H1 (cell line): ENCODE measurements around the gene FGD5. TPM values are rescaled to one million over a fixed set of nuclear protein-coding genes. Genes with fewer than 3 reads are reported as not detected.

Experiments
- CTCF ChIA-PET: fragments of 300-600 bp; sonication (Branson Sonifier 250); formaldehyde crosslinking; loops from one replicate; lab custom pipeline; 2021; ENCODE audit not compliant: partially characterized antibody; lab: Charles Lee
- POLR2A ChIA-PET: fragments of 300-600 bp; sonication (Branson Sonifier 250); formaldehyde crosslinking; loops from one replicate; lab custom pipeline; 2021; ENCODE audit warnings: inconsistent platforms; ENCODE audit not compliant: partially characterized antibody; lab: Charles Lee
- DNase-seq, 2 experiments: peaks; one replicate each; pipeline versions ENCODE4 v3.0.0 to v3.0.0-alpha.2; 2010 to 2022; ENCODE audit warnings: low spot score in 2 of 2, low read depth in 1 of 2, mixed read lengths in 1 of 2
- FAIRE-seq: peaks from 2 replicates; lab custom pipeline; 2011; peaks lifted over from hg19 to GRCh38; lab: Jason Lieb, UNC
- H2AFZ ChIP-seq: 2 replicates; pipeline ENCODE4 v1.8.1; 2012; ENCODE audit warnings: low read length, inconsistent platforms
- H2AK5ac ChIP-seq: 2 replicates; pipeline ENCODE4 v1.6.1; 2013; ENCODE audit warnings: low read depth, low read length
- H2BK120ac ChIP-seq: replicated peaks from 2 replicates; pipeline ENCODE3; 2013; ENCODE audit warnings: low read depth, low read length, inconsistent platforms
- H2BK12ac ChIP-seq: 2 replicates; pipeline ENCODE4 v1.6.1; 2013; ENCODE audit warnings: low read depth, low read length
- H2BK15ac ChIP-seq: 2 replicates; pipeline ENCODE4 v1.6.1; 2013; ENCODE audit warnings: low read length
- H2BK20ac ChIP-seq: 2 replicates; pipeline ENCODE4 v1.6.1; 2013; ENCODE audit warnings: low read length
- H2BK5ac ChIP-seq: 2 replicates; pipeline ENCODE4 v1.6.1; 2013; ENCODE audit warnings: low read depth, low read length
- H3K14ac ChIP-seq: 2 replicates; pipeline ENCODE4 v1.6.1; 2013; ENCODE audit warnings: inconsistent platforms; ENCODE audit not compliant: insufficient read length
- H3K18ac ChIP-seq: 2 replicates; pipeline ENCODE4 v1.6.1; 2013; ENCODE audit warnings: low read length; ENCODE audit errors: extremely low read depth
- H3K23ac ChIP-seq: 2 replicates; pipeline ENCODE4 v1.6.1; 2013; ENCODE audit warnings: inconsistent platforms; ENCODE audit not compliant: insufficient read length
- H3K23me2 ChIP-seq: 2 replicates; pipeline ENCODE4 v1.6.1; 2013; ENCODE audit warnings: low read depth, low read length
- H3K27ac ChIP-seq: 2 replicates; pipeline ENCODE4 v1.6.1; 2011; ENCODE audit warnings: low read depth, low read length, inconsistent platforms
- H3K27me3 ChIP-seq, 4 experiments: replicated peaks in 1 of 4; 1 replicate in 1 of 4; 2 replicates in 3 of 4; pipeline versions ENCODE4 v1.6.1 to v1.8.1; 2011 to 2013; ENCODE audit warnings: low read length in 3 of 4, mild to moderate bottlenecking in 3 of 4, inconsistent platforms in 2 of 4, mixed read lengths in 2 of 4, moderate library complexity in 1 of 4; ENCODE audit not compliant: control insufficient read depth in 3 of 4, insufficient read depth in 3 of 4; ENCODE audit errors: extremely low read depth in 1 of 4
- H3K36me3 ChIP-seq, 4 experiments: 2 replicates each; pipeline versions ENCODE4 v1.6.1 to v1.8.1; 2011 to 2013; ENCODE audit warnings: mild to moderate bottlenecking in 4 of 4, low read length in 3 of 4, moderate library complexity in 2 of 4, control low read depth in 1 of 4, inconsistent platforms in 1 of 4; ENCODE audit not compliant: insufficient read depth in 4 of 4, control insufficient read depth in 2 of 4
- H3K4ac ChIP-seq: replicated peaks from 2 replicates; pipeline ENCODE3; 2013; ENCODE audit warnings: low read length, low read depth, mixed read lengths, inconsistent platforms; ENCODE audit not compliant: insufficient read length
- H3K4me1 ChIP-seq, 4 experiments: replicated peaks in 1 of 4; 1 replicate in 1 of 4; 2 replicates in 3 of 4; pipeline versions ENCODE4 v1.6.1 to v1.8.1; 2011 to 2013; ENCODE audit warnings: low read length in 3 of 4, inconsistent platforms in 2 of 4, mixed read lengths in 1 of 4; ENCODE audit not compliant: insufficient read depth in 4 of 4, control insufficient read depth in 3 of 4
- H3K4me2 ChIP-seq, 2 experiments: 2 replicates each; pipeline versions ENCODE4 v1.6.1 to v1.8.1; 2011 to 2013; ENCODE audit warnings: low read depth in 2 of 2, low read length in 2 of 2, control low read depth in 1 of 2, inconsistent platforms in 1 of 2, mild to moderate bottlenecking in 1 of 2; ENCODE audit not compliant: insufficient read depth in 1 of 2
- H3K4me3 ChIP-seq, 4 experiments: fragments of 200-600, 300-600 bp in 1 of 4; sonication (generic), shearing (Covaris generic), sonication (Bioruptor Twin) in 1 of 4; 2 replicates each; pipeline versions ENCODE4 v1.5.1 to v1.8.1; 2011 to 2016; ENCODE audit warnings: low read length in 4 of 4, low read depth in 3 of 4, control low read depth in 2 of 4, inconsistent platforms in 2 of 4, mild to moderate bottlenecking in 2 of 4, mixed read lengths in 1 of 4, moderate library complexity in 1 of 4; ENCODE audit not compliant: insufficient read depth in 2 of 4; ENCODE audit errors: extremely low read depth in 1 of 4
- H3K56ac ChIP-seq: replicated peaks from 2 replicates; pipeline ENCODE3; 2013; ENCODE audit warnings: low read depth, mild to moderate bottlenecking, mixed read lengths, low read length, inconsistent platforms; ENCODE audit not compliant: insufficient read length
- H3K79me1 ChIP-seq: 2 replicates; pipeline ENCODE4 v1.6.1; 2013; ENCODE audit warnings: low read depth, low read length, control low read depth
- H3K79me2 ChIP-seq, 2 experiments: 2 replicates each; pipeline versions ENCODE4 v1.6.1 to v1.8.1; 2012 to 2013; ENCODE audit warnings: low read length in 2 of 2, mild to moderate bottlenecking in 2 of 2, inconsistent platforms in 1 of 2; ENCODE audit not compliant: insufficient read depth in 2 of 2, control insufficient read depth in 1 of 2
- H3K9ac ChIP-seq, 4 experiments: replicated peaks in 1 of 4; 1 replicate in 1 of 4; 2 replicates in 3 of 4; pipeline versions ENCODE4 v1.6.1 to v1.8.1; 2011 to 2013; ENCODE audit warnings: low read depth in 3 of 4, low read length in 3 of 4, control low read depth in 2 of 4, mild to moderate bottlenecking in 2 of 4, moderate library complexity in 2 of 4, inconsistent platforms in 1 of 4; ENCODE audit errors: extremely low read depth in 1 of 4
- H3K9me3 ChIP-seq, 2 experiments: 2 replicates each; pipeline versions ENCODE4 v1.6.1 to v1.8.1; 2012 to 2013; ENCODE audit warnings: mild to moderate bottlenecking in 2 of 2, moderate library complexity in 2 of 2, control low read depth in 1 of 2, inconsistent platforms in 1 of 2, low read depth in 1 of 2, low read length in 1 of 2, mixed read lengths in 1 of 2; ENCODE audit not compliant: insufficient read depth in 2 of 2
- H4K20me1 ChIP-seq, 2 experiments: replicated peaks in 1 of 2; 2 replicates each; pipeline versions ENCODE3 to v1.8.1; 2011 to 2013; ENCODE audit warnings: inconsistent platforms in 2 of 2, low read length in 2 of 2, mild to moderate bottlenecking in 1 of 2; ENCODE audit not compliant: insufficient read depth in 2 of 2, control insufficient read depth in 1 of 2
- H4K5ac ChIP-seq: 2 replicates; pipeline ENCODE4 v1.6.1; 2013; ENCODE audit warnings: low read length, low read depth, mixed read lengths, inconsistent platforms; ENCODE audit not compliant: insufficient read length
- H4K8ac ChIP-seq: 2 replicates; pipeline ENCODE4 v1.8.0; 2013; ENCODE audit warnings: mild to moderate bottlenecking, moderate library complexity, low read length, inconsistent platforms; ENCODE audit not compliant: insufficient read depth; ENCODE audit errors: extremely low read depth
- H4K91ac ChIP-seq: replicated peaks from 2 replicates; pipeline ENCODE3; 2013; ENCODE audit warnings: low read length, mixed read lengths, inconsistent platforms; ENCODE audit not compliant: insufficient read length
- BCL11A ChIP-seq, 2 experiments: IDR thresholded peaks; one replicate each; pipeline ENCODE4 v1.6.1; 2011; ENCODE audit warnings: low read depth in 2 of 2, low read length in 2 of 2, mild to moderate bottlenecking in 2 of 2
- EP300 ChIP-seq, 2 experiments: IDR thresholded peaks; 1 replicate in 1 of 2; 2 replicates in 1 of 2; pipeline ENCODE4 v1.6.1; 2011 to 2012; ENCODE audit warnings: low read depth in 2 of 2, low read length in 2 of 2, mild to moderate bottlenecking in 2 of 2, borderline replicate concordance in 1 of 2, inconsistent platforms in 1 of 2, moderate library complexity in 1 of 2
- HDAC6 ChIP-seq: IDR thresholded peaks from one replicate; pipeline ENCODE4 v1.7.1; 2012; ENCODE audit warnings: low read depth, mild to moderate bottlenecking, inconsistent platforms, low read length, moderate library complexity
- PHF8 ChIP-seq: fragments of 200-600 bp; sonication (generic); conservative IDR thresholded peaks from 2 replicates; pipeline ENCODE4 v1.7.1; 2012; ENCODE audit warnings: low read depth, mild to moderate bottlenecking, inconsistent platforms, low read length, moderate library complexity
- SIX5 ChIP-seq: IDR thresholded peaks from 2 replicates; pipeline ENCODE4 v1.6.1; 2011; ENCODE audit warnings: mild to moderate bottlenecking, low read depth, low read length
- SP2 ChIP-seq: IDR thresholded peaks from 2 replicates; pipeline ENCODE4 v1.6.1; 2012; ENCODE audit warnings: mild to moderate bottlenecking, low read length, inconsistent platforms
- SRF ChIP-seq: IDR thresholded peaks from 2 replicates; pipeline ENCODE4 v1.6.1; 2011; ENCODE audit warnings: mild to moderate bottlenecking, low read depth, low read length, moderate library complexity
- YY1 ChIP-seq: IDR thresholded peaks from 2 replicates; pipeline ENCODE4 v1.6.1; 2011; ENCODE audit warnings: low read depth, mild to moderate bottlenecking, low read length
- WGBS, 2 experiments: shearing (Covaris generic) in 1 of 2; methylation state at CpG; one replicate each; pipeline versions ENCODE4 v1.1.6 to v1.1.7; 2013 to 2015; ENCODE audit warnings: low lambda C conversion rate in 2 of 2, mixed read lengths in 2 of 2, inconsistent platforms in 1 of 2, low coverage in 1 of 2, missing lambda C conversion rate in 1 of 2; ENCODE audit not compliant: insufficient replicate concordance in 2 of 2, insufficient coverage in 1 of 2, insufficient read length in 1 of 2; ENCODE audit errors: extremely low coverage in 1 of 2, missing lambda C conversion rate in 1 of 2; 5-methylcytosine and 5-hydroxymethylcytosine counted together
- polyA plus RNA-seq, 7 experiments: library from polyadenylated mRNA; depleted of rRNA in 3 of 7; stranded (reverse) in 5 of 7; unstranded in 2 of 7; fragments of >200 nt in 5 of 7; fragments of 200-250 nt in 2 of 7; gene quantifications; 1 replicate in 5 of 7; 2 replicates in 1 of 7; 4 replicates in 1 of 7; pipeline versions ENCODE4 v1.2.1 to v1.2.3, GENCODE V29; 2011 to 2013; ENCODE audit warnings: missing spikeins in 2 of 7, mixed read lengths in 2 of 7
- total RNA-seq: library from RNA; stranded (reverse); fragmentation: NEBNext Ultra II Directional; extraction: Animal tissue kit (Norgen Biotek cat#: 25700); gene quantifications from 2 replicates; pipeline ENCODE4 v1.2.1, GENCODE V29; 2021

Gene FGD5
- total and polyA plus RNA-seq, 2 of the 8 experiments (the other 6 are each of a cell fraction or from before 2014, with no cell fraction given): 4.7 to 14.3 TPM

DNA sequence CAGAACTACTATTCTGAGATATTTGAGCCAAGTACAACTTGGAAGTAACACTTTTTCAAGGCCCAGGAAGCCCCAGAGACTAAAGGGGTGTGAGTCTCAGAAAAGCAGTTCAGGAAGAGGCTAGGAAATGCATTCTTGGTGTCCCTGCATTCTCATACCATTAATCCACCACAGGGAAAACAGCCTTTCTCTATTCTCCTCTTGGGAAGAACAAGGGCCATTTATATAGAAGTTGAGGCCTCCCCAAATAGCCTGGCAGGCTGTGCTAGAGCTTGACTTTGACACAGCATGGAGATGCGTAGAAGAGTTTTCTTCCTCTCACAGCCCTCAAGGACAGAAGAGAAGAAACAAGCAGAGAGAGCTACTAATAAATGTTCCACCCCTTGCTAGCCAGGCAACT is 123.1 kb downstream of the FGD5 start:
- Histone ChIP-seq H2BK20ac (no peak overlapping the region), H3K9me3 (no peaks in the 10 kb centered on the region), H2AFZ (no peak overlapping the region), H2BK120ac (no peak overlapping the region), H3K56ac (no peak overlapping the region), H2BK15ac (no peak overlapping the region), H2BK12ac (no peak overlapping the region), H3K4me1 (peaks cover 0 to 4% (median 3%) of the 10 kb centered on the region in 4 experiments; a peak in 1 of 7 replicates), H3K23ac (no peak overlapping the region), H3K23me2 (no peaks in the 10 kb centered on the region), H3K27ac (no peak overlapping the region), H3K36me3 (peaks cover 13 to 22% (median 18%) of the 10 kb centered on the region in 4 experiments), H3K9ac (no peak overlapping the region), H3K4me2 (no peak overlapping the region), H4K91ac (no peak overlapping the region), H3K4ac (no peak overlapping the region), H2AK5ac (no peak overlapping the region), H3K18ac (no peak overlapping the region), H3K79me2 (peaks cover 17 to 40% of the 10 kb centered on the region in 2 experiments), H2BK5ac (no peak overlapping the region), H4K5ac (no peak overlapping the region), H3K14ac (no peak overlapping the region), H3K79me1 (peaks cover 8% of the 10 kb centered on the region), H3K27me3 (no peaks in the 10 kb centered on the region), H4K20me1 (peaks cover 7 to 17% of the 10 kb centered on the region in 2 experiments), H4K8ac (no peak overlapping the region), H3K4me3 (no peak overlapping the region)
- ChIA-PET POLR2A (no interaction called here), CTCF (interaction anchor here (1.2 to 3.4 kb wide), 2 partner anchors 15 to 21 kb away, joined by 4 to 17 read pairs; no protein-coding TSS in a partner anchor)
- FAIRE-seq (no peak), DNase-seq (no peak)
- WGBS, 2 experiments: 100% methylated on average over 1 of the region's 1 CpG; no CpG with 5 or more reads in 1 of the 2 experiments
- TF ChIP-seq SIX5: no peak
- no peak for TF ChIP-seq SP2
- no peak for TF ChIP-seq EP300 (IDR thresholded peaks at IDR 0.05; ENCODE audit: borderline replicate concordance in 1 of 2, low read depth in 2 of 2, low read length in 2 of 2)
- TF ChIP-seq PHF8: no peak
- no peak for TF ChIP-seq BCL11A (IDR thresholded peaks at IDR 0.05; ENCODE audit: low read depth in 2 of 2, low read length in 2 of 2)
- no peak for TF ChIP-seq YY1
- TF ChIP-seq HDAC6: no peak
- no peak for TF ChIP-seq SRF
